Panc1 (cell line): ENCODE results near the gene CACNA2D3. TPM values are rescaled to one million over a fixed set of nuclear protein-coding genes. Genes with fewer than 3 reads are reported as not detected.

Experiments
- ATAC-seq: fragments of 200-7000 bp; cut with Tn5 transposase; 2 replicates; pipeline ENCODE4 v1.9.1; 2020; ENCODE audit warnings: mild to moderate bottlenecking, moderate library complexity
- BruUV-seq: library from RNA; stranded (reverse); fragments of 400-500 nt; replicated peaks from 2 replicates; lab custom pipeline; 2021; lab: Mats Ljungman, UMichigan
- CTCF ChIA-PET: fragments of 300-600 bp; sonication (Branson Sonifier 250); formaldehyde crosslinking; loops from one replicate; lab custom pipeline; 2022; ENCODE audit warnings: antibody characterized with exemption; lab: Charles Lee
- POLR2A ChIA-PET: fragments of 300-600 bp; sonication (Branson Sonifier 250); formaldehyde crosslinking; loops from one replicate; lab custom pipeline; 2022; ENCODE audit warnings: antibody characterized with exemption; lab: Charles Lee
- DNase-seq: peaks from one replicate; pipeline ENCODE4 v3.0.0-alpha.2; 2010; ENCODE audit warnings: low read depth, low spot score
- H3K27ac ChIP-seq: 2 replicates; pipeline ENCODE4 v1.5.1; 2011; ENCODE audit warnings: mild to moderate bottlenecking, low read length, inconsistent platforms
- H3K27me3 ChIP-seq: fragments of 200-500 bp; sonication (Bioruptor generic); 2 replicates; pipeline ENCODE4 v1.6.0; 2014; ENCODE audit warnings: low read length, inconsistent platforms; ENCODE audit not compliant: control insufficient read depth, insufficient read depth
- H3K36me3 ChIP-seq: fragments of 200-500 bp; sonication (Bioruptor generic); 2 replicates; pipeline ENCODE4 v1.5.1; 2014; ENCODE audit warnings: inconsistent platforms, mild to moderate bottlenecking, low read length, moderate library complexity; ENCODE audit not compliant: control insufficient read depth, insufficient read depth
- H3K4me1 ChIP-seq: 2 replicates; pipeline ENCODE4 v1.5.1; 2011; ENCODE audit warnings: inconsistent platforms, mild to moderate bottlenecking, low read length, moderate library complexity; ENCODE audit not compliant: control insufficient read depth, insufficient read depth
- H3K4me3 ChIP-seq, 2 experiments: 2 replicates each; pipeline ENCODE4 v1.5.1; 2011 to 2012; ENCODE audit warnings: low read depth in 2 of 2, low read length in 2 of 2, mild to moderate bottlenecking in 2 of 2, inconsistent platforms in 1 of 2, moderate library complexity in 1 of 2
- H3K9me3 ChIP-seq: fragments of 200-500 bp; sonication (Bioruptor generic); 2 replicates; pipeline ENCODE4 v1.5.1; 2014; ENCODE audit warnings: low read depth, mild to moderate bottlenecking, inconsistent platforms, low read length, moderate library complexity; ENCODE audit not compliant: control insufficient read depth, insufficient read depth
- POLR2AphosphoS5 ChIP-seq: IDR thresholded peaks from 2 replicates; pipeline ENCODE4 v1.6.1; 2012; ENCODE audit warnings: mild to moderate bottlenecking, low read depth, low read length, moderate library complexity
- SIN3A ChIP-seq: IDR thresholded peaks from 2 replicates; pipeline ENCODE4 v1.6.1; 2012; ENCODE audit warnings: low read depth, mild to moderate bottlenecking, low read length, moderate library complexity, borderline replicate concordance; ENCODE audit not compliant: insufficient read depth
- TCF7L2 ChIP-seq: IDR thresholded peaks from 2 replicates; pipeline ENCODE4 v1.6.1; 2011; ENCODE audit warnings: mild to moderate bottlenecking, low read depth, low read length, inconsistent platforms
- in situ Hi-C: cut with HindIII; loops from 2 replicates; pipeline ENCODE4 v1.10.0; 2016; ENCODE audit warnings: low sequenced_read_pairs, low pct_unique_long_range_greater_than_20kb
- intact Hi-C: fragments of 100-400 bp; cut with micrococcal nuclease; formaldehyde crosslinking; loops from one replicate; pipeline ENCODE4 v1.10.0; 2022; ENCODE audit not compliant: unreplicated experiment
- total RNA-seq: library from RNA; stranded (reverse); gene quantifications from one replicate; pipeline ENCODE4 v1.2.1, GENCODE V29; 2021; ENCODE audit not compliant: unreplicated experiment
- TF ChIP-seq, protein P1 (sequence below): fragments of 450-650 bp; IDR thresholded peaks from 2 replicates; pipeline ENCODE4 v1.5.1; 2017; ENCODE audit warnings: mild to moderate bottlenecking
- TF ChIP-seq, protein P2 (sequence below), 2 experiments: IDR thresholded peaks; 2 replicates each; pipeline ENCODE4 v1.6.1; 2011 to 2012; ENCODE audit warnings: low read depth in 2 of 2, control low read depth in 1 of 2, low read length in 1 of 2, mild to moderate bottlenecking in 1 of 2, moderate library complexity in 1 of 2; ENCODE audit not compliant: insufficient read depth in 1 of 2

Gene CACNA2D3
- total RNA-seq, 1 experiment from 2014 or later: 0.41 TPM

DNA sequence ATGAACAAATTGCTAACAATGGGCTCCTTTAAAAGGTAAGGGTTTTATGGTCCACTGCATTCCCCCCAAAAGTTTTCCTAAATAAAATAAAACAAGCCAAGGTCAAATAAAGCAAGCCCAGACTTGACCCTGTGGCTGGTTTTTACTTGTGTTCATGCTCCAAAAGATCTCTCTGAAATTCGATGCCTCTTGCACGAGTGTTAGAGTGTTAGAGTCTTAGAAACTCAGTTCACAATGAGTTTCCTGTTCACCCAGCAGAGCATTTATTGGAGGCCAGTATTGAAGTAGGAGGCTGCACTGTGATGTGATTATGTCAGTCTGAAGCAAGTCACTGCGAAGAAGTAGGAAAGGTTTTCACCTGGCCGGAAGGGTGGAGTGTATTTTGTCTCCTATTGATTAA is 865.4 kb downstream of the CACNA2D3 start:
- ATAC-seq: no peak

DNA sequence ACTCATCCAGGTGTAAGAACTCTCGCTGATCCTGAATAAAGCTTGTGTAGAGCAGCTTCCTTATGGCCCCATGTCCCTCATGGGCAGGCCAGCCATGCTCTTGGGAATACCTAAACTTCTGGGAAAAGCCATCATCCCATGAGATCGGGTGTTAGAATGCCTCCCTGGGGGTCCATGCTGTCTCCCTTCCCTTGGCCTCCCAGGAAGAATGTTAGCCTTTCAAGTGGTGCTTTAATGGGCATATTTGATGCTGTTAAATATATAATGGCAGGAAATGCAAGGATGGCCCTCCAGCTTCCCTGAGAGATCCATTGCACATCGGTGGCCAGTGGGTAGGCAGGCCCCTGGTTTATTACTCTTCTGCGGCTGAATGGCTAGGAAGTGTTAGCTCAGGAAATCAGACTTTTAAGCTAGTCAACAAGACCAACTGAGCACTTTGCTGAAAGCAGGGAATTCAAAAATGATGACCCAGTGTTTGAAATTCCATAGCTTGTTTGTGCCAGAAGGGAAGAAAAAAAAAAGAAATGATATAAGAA is 866.0 kb downstream of the CACNA2D3 start:
- BruUV-seq: no TSS peak
- no peak for DNase-seq
- H3K4me3 ChIP-seq: no peak overlapping the region
- H3K27me3 ChIP-seq: no peaks in the 10 kb centered on the region
- POLR2A ChIA-PET: no interaction called here
- CTCF ChIA-PET: no interaction called here
- no peak for ATAC-seq
- TF ChIP-seq, protein P1, sequence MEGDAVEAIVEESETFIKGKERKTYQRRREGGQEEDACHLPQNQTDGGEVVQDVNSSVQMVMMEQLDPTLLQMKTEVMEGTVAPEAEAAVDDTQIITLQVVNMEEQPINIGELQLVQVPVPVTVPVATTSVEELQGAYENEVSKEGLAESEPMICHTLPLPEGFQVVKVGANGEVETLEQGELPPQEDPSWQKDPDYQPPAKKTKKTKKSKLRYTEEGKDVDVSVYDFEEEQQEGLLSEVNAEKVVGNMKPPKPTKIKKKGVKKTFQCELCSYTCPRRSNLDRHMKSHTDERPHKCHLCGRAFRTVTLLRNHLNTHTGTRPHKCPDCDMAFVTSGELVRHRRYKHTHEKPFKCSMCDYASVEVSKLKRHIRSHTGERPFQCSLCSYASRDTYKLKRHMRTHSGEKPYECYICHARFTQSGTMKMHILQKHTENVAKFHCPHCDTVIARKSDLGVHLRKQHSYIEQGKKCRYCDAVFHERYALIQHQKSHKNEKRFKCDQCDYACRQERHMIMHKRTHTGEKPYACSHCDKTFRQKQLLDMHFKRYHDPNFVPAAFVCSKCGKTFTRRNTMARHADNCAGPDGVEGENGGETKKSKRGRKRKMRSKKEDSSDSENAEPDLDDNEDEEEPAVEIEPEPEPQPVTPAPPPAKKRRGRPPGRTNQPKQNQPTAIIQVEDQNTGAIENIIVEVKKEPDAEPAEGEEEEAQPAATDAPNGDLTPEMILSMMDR: no peak
- in situ Hi-C loops: no loop called here
- H3K4me1 ChIP-seq: no peaks in the 10 kb centered on the region
- H3K27ac ChIP-seq: no peak overlapping the region
- no peaks in the 10 kb centered on the region for H3K9me3 ChIP-seq
- H3K36me3 ChIP-seq: no peaks in the 10 kb centered on the region
- intact Hi-C loops: no loop called here

More for the DNA sequence above, 865.4 kb downstream of the CACNA2D3 start:
- no peaks in the 10 kb centered on the region for H3K4me1 ChIP-seq
- BruUV-seq: no TSS peak
- H3K27ac ChIP-seq: no peak overlapping the region
- DNase-seq: no peak
- ChIA-PET POLR2A (no interaction called here), CTCF (no interaction called here)
- no peak overlapping the region for H3K4me3 ChIP-seq
- H3K27me3 ChIP-seq: no peaks in the 10 kb centered on the region
- H3K36me3 ChIP-seq: no peaks in the 10 kb centered on the region
- no peak for TF ChIP-seq SIN3A
- TF ChIP-seq POLR2AphosphoS5: no peak
- TF ChIP-seq TCF7L2: no peak
- TF ChIP-seq, protein P1: no peak
- TF ChIP-seq, protein P2, sequence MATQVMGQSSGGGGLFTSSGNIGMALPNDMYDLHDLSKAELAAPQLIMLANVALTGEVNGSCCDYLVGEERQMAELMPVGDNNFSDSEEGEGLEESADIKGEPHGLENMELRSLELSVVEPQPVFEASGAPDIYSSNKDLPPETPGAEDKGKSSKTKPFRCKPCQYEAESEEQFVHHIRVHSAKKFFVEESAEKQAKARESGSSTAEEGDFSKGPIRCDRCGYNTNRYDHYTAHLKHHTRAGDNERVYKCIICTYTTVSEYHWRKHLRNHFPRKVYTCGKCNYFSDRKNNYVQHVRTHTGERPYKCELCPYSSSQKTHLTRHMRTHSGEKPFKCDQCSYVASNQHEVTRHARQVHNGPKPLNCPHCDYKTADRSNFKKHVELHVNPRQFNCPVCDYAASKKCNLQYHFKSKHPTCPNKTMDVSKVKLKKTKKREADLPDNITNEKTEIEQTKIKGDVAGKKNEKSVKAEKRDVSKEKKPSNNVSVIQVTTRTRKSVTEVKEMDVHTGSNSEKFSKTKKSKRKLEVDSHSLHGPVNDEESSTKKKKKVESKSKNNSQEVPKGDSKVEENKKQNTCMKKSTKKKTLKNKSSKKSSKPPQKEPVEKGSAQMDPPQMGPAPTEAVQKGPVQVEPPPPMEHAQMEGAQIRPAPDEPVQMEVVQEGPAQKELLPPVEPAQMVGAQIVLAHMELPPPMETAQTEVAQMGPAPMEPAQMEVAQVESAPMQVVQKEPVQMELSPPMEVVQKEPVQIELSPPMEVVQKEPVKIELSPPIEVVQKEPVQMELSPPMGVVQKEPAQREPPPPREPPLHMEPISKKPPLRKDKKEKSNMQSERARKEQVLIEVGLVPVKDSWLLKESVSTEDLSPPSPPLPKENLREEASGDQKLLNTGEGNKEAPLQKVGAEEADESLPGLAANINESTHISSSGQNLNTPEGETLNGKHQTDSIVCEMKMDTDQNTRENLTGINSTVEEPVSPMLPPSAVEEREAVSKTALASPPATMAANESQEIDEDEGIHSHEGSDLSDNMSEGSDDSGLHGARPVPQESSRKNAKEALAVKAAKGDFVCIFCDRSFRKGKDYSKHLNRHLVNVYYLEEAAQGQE (IDR thresholded peaks at IDR 0.05; ENCODE audit: insufficient read depth in 1 of 2, low read depth in 2 of 2, low read length in 1 of 2): no peak
- intact Hi-C loops (no loop called here), in situ Hi-C loops (no loop called here)
- no peaks in the 10 kb centered on the region for H3K9me3 ChIP-seq
